ENCODE results near the gene SAMD14.

DNA sequence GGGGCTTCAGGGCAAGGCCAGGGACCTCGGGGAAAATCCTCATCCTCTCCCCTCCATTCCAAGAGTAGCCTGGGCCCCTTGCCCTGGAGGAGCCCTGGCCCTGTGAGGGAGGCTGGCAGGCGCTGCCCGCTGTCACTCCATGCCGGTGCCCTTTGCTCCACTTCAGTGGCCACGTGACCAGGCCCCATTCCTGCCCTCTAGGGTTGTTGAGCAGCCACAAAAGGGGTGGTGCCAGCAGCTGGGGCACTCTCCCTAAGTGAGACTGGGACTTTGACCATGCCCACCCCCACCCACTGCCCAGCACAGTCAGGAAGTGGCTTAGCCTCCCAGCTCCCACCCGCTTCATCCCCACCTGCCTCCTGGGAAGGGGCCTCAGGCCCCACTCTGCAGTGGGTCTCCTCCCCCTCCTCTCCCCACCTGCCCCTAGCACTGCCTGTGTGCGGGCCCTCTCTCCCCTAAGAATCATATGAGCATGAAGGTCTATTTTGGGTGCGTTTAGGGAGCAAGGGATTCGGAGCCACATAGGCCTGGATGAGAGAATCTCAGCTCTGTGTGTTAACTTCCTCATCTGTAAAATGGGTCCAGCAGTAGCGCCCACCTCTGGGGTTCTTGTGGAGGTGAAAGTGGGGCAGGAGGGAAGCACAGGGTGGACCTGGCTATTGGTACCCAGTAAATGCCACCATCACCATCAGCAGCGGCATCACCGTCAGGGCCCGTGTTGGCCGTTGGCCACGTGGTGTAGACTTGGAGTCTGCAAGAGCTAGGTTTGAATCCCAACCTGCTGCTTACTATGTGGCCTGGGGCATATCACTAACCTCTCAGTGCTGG, 27.6 kb downstream of the SAMD14 start:
- TF ChIP-seq, protein P1, sequence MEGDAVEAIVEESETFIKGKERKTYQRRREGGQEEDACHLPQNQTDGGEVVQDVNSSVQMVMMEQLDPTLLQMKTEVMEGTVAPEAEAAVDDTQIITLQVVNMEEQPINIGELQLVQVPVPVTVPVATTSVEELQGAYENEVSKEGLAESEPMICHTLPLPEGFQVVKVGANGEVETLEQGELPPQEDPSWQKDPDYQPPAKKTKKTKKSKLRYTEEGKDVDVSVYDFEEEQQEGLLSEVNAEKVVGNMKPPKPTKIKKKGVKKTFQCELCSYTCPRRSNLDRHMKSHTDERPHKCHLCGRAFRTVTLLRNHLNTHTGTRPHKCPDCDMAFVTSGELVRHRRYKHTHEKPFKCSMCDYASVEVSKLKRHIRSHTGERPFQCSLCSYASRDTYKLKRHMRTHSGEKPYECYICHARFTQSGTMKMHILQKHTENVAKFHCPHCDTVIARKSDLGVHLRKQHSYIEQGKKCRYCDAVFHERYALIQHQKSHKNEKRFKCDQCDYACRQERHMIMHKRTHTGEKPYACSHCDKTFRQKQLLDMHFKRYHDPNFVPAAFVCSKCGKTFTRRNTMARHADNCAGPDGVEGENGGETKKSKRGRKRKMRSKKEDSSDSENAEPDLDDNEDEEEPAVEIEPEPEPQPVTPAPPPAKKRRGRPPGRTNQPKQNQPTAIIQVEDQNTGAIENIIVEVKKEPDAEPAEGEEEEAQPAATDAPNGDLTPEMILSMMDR (IDR thresholded peaks at IDR 0.05), result no peak
- TF ChIP-seq POLR2A (IDR thresholded peaks at IDR 0.05), result no peak
